Measurements from ENCODE around the gene REXO5.
A peak's percentile ranks its signal among the peaks of the same experiment; 100 is the strongest.

REXO5 gene

DNA sequence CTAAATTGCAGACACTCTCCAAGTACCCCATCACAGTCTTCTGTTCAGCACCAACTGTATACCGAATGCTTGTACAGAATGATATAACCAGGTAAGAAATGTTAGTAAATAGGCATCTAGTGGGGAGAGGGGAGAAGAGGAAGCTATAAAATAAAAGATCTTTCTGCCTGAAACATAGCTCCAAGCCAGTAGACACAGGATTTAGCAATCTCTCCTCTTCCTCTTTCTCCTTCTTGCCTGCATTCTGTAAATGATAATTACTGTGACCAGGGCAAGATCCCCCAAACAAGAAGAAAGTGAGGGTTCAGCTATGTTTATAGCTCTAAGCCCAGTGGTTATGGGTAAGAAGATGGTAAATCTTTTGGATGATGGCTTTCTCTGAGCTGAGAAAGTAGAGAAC lies 24.6 kb upstream of the REXO5 start:
- no peak for TF ChIP-seq ZFX (IDR thresholded peaks at IDR 0.05; ENCODE audit: borderline replicate concordance)
- TF ChIP-seq, protein P1, sequence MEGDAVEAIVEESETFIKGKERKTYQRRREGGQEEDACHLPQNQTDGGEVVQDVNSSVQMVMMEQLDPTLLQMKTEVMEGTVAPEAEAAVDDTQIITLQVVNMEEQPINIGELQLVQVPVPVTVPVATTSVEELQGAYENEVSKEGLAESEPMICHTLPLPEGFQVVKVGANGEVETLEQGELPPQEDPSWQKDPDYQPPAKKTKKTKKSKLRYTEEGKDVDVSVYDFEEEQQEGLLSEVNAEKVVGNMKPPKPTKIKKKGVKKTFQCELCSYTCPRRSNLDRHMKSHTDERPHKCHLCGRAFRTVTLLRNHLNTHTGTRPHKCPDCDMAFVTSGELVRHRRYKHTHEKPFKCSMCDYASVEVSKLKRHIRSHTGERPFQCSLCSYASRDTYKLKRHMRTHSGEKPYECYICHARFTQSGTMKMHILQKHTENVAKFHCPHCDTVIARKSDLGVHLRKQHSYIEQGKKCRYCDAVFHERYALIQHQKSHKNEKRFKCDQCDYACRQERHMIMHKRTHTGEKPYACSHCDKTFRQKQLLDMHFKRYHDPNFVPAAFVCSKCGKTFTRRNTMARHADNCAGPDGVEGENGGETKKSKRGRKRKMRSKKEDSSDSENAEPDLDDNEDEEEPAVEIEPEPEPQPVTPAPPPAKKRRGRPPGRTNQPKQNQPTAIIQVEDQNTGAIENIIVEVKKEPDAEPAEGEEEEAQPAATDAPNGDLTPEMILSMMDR (IDR thresholded peaks at IDR 0.05) = no peak
- H3K27ac ChIP-seq = no peak overlapping the region

DNA sequence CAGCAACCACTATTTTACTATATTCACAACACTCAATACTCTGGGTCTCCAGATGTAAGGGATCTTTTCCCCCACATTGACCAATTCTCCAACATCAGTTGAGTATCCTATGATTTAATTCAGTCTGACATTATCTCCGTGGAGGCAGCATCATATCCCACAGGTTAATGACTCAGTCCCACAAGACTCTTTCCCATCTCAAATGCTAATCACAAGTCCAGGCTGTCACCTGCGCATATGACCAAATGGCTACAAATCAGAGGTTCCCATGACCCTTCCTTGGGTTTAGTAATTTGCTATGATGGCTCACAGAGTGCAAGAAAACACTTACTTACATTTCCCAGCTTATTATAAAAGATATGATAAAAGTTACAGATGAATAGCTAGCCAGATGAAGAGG lies 23.9 kb upstream of the REXO5 start:
- TF ChIP-seq, protein P1 (IDR thresholded peaks at IDR 0.05) = no peak
- no peak for TF ChIP-seq ZFX (IDR thresholded peaks at IDR 0.05; ENCODE audit: borderline replicate concordance)
- no peak overlapping the region for H3K27ac ChIP-seq

DNA sequence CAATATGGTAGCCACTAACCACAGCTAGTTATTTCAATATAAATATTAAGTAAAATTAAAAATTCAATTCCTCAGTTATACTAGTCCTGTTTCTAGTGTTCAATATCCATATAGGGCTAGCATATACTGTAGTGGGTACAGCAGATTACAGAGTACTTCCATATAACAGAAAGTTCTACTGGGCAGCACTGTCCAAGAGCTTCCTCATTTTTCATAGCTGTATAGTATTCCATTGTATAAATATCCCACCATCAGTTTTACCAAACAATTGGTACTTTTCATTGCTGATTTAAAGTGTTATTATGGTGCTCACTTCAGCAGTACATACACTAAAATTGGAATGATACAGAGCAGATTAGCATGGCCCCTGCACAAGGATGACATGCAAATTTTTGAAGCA lies 22.1 kb upstream of the REXO5 start:
- no peak for TF ChIP-seq ZFX (IDR thresholded peaks at IDR 0.05; ENCODE audit: borderline replicate concordance)
- TF ChIP-seq, protein P1 (IDR thresholded peaks at IDR 0.05) = no peak
- H3K27ac ChIP-seq = no peak overlapping the region

DNA sequence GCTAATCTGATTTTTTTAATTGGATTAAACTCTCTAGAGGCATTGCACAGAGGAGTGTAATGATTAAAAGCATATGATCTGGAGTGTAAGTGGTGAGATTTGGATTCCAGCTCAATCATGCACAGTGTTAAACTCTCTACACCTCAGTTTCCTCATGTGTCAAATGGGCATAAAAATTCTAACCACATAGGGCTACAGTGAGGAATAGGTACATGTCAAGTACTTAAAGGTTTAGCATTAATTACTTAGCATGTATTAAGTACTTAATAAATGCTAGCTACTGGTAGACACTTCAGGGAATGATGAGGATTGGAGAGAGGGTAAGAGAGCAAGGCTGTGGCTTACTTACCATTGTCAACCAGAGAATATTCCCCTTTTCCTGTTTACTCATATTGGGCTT lies 17.2 kb upstream of the REXO5 start:
- TF ChIP-seq ZFX (IDR thresholded peaks at IDR 0.05; ENCODE audit: borderline replicate concordance) = no peak
- TF ChIP-seq, protein P1 (IDR thresholded peaks at IDR 0.05) = no peak
- no peak overlapping the region for H3K27ac ChIP-seq

DNA sequence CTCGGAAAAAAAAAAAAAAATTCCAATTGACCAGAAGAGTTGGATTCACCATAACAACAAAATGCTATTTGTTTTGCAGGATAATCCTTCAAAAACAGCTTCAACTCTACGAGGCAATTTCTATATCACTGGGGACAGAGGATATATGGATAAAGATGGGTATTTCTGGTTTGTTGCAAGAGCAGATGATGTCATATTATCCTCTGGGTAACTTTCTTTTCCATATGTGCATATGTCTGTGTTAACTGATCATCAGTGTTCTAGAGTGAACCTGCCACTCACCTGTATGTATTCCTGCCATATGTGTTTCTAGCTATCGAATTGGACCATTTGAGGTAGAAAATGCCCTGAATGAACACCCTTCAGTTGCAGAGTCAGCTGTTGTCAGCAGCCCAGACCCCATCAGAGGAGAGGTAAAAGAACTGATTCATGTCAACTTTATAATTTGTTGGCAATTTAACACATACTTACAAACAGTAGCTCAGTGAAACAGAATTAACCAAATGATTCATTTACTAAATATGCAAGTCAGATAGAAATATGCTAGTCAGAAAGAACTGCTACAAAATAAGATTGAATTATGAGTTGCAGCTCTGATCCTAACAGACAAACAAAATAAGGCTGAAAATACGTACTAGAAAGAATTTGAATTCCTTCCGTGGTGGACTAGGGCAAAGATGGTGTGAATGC lies 14.3 kb upstream of the REXO5 start:
- H3K27ac ChIP-seq = no peak overlapping the region
- TF ChIP-seq, protein P1 (IDR thresholded peaks at IDR 0.05) = no peak
- TF ChIP-seq ZFX (IDR thresholded peaks at IDR 0.05; ENCODE audit: borderline replicate concordance) = no peak

DNA sequence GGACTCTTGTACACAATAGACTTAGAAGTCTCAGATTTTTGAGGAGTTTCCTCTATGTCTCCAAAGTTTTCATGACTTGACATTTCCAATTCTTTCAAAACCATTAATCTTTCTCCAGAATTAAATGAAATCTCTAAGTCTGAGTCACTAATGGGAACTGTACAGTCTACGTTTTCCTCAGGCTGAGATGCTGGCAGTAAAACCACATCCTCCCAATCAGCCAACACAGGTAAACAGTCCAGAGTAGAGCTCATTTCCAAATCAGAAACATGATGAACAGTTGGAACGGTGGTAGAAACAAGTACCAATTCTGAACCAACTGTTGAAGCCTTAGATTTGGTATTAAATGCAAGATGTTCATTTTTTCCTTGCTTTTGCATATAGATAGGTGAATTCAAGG lies 8.0 kb upstream of the REXO5 start:
- no peak overlapping the region for H3K27ac ChIP-seq
- TF ChIP-seq ZFX (IDR thresholded peaks at IDR 0.05; ENCODE audit: borderline replicate concordance) = no peak
- TF ChIP-seq, protein P1 (IDR thresholded peaks at IDR 0.05) = no peak

DNA sequence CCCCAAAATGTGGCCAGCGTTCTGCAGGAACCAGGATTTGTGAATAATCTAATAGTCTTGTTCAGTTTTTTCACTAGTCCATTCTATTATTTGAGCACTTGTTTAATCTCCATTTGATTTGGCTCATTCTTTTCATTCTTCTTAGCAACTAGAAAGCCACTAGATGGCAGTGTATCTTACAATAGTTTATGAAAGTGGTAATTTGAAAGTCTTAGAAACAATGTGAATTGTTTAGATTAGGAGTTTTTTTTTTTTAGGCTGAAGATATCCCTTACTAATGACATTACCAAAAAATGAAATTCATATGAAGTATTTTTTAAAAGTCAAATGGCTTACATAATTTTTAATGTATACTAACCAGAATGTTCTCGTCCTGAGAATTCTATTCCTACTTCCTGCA lies 6.7 kb upstream of the REXO5 start:
- no peak for TF ChIP-seq ZFX (IDR thresholded peaks at IDR 0.05; ENCODE audit: borderline replicate concordance)
- TF ChIP-seq, protein P1 (IDR thresholded peaks at IDR 0.05) = peak; percentile 64
- no peak overlapping the region for H3K27ac ChIP-seq

All from 22Rv1 (cell line).